A673 (cell line): ENCODE results near the gene RGS3. TPM values are rescaled to one million over a fixed set of nuclear protein-coding genes. Genes with fewer than 3 reads are reported as not detected.

ENCODE experiments used
- Bru-seq: library from RNA; stranded (reverse); fragments of 400-500 nt; gene quantifications from one replicate; lab custom pipeline; 2021; lab: Mats Ljungman, UMichigan
- BruChase-seq, 2 experiments: library from RNA; stranded (reverse); fragments of 400-500 nt; gene quantifications; one replicate each; lab custom pipeline; 2021; lab: Mats Ljungman, UMichigan
- BruUV-seq: library from RNA; stranded (reverse); fragments of 400-500 nt; replicated peaks from 2 replicates; lab custom pipeline; 2021; lab: Mats Ljungman, UMichigan
- CTCF ChIA-PET: fragments of 300-600 bp; sonication (Branson Sonifier 250); formaldehyde crosslinking; loops from one replicate; lab custom pipeline; 2022; ENCODE audit warnings: antibody characterized with exemption; lab: Charles Lee
- POLR2A ChIA-PET: fragments of 300-600 bp; sonication (Branson Sonifier 250); formaldehyde crosslinking; loops from one replicate; lab custom pipeline; 2022; ENCODE audit warnings: antibody characterized with exemption; ENCODE audit not compliant: low non-redundant PET; lab: Charles Lee
- DNase-seq: peaks from one replicate; pipeline ENCODE4 v3.0.0-alpha.2; 2015; ENCODE audit warnings: low spot score
- H3K27ac ChIP-seq: fragments of 200-600 bp; sonication (generic); 2 replicates; pipeline ENCODE4 v1.5.1; 2016; ENCODE audit warnings: mixed run types, low read depth, mild to moderate bottlenecking, mixed read lengths, antibody characterized with exemption, low read length; ENCODE audit not compliant: poor library complexity, severe bottlenecking
- H3K27me3 ChIP-seq: fragments of 200-600 bp; sonication (generic); replicated peaks from 2 replicates; pipeline ENCODE4 v1.6.1; 2017; ENCODE audit warnings: mixed run types, low read depth, mild to moderate bottlenecking, mixed read lengths, antibody characterized with exemption, low read length; ENCODE audit not compliant: insufficient read depth, poor library complexity
- H3K36me3 ChIP-seq: fragments of 200-600 bp; sonication (generic); 2 replicates; pipeline ENCODE4 v1.6.1; 2016; ENCODE audit warnings: mixed run types, mild to moderate bottlenecking, mixed read lengths, antibody characterized with exemption, low read length; ENCODE audit not compliant: insufficient read depth, poor library complexity, severe bottlenecking
- H3K4me1 ChIP-seq: fragments of 200-600 bp; sonication (generic); 2 replicates; pipeline ENCODE4 v1.6.1; 2017; ENCODE audit warnings: mixed run types, mild to moderate bottlenecking, mixed read lengths, antibody characterized with exemption, low read length; ENCODE audit not compliant: insufficient read depth, poor library complexity, severe bottlenecking
- H3K4me3 ChIP-seq: fragments of 200-600 bp; sonication (generic); 2 replicates; pipeline ENCODE4 v1.5.1; 2016; ENCODE audit warnings: low read depth, mixed run types, mild to moderate bottlenecking, mixed read lengths, low read length; ENCODE audit not compliant: poor library complexity, severe bottlenecking
- H3K9me3 ChIP-seq: fragments of 200-600 bp; sonication (generic); 2 replicates; pipeline ENCODE4 v1.6.1; 2016; ENCODE audit warnings: mixed run types, low read depth, mild to moderate bottlenecking, mixed read lengths, antibody characterized with exemption, low read length; ENCODE audit not compliant: poor library complexity, severe bottlenecking
- CTCF ChIP-seq: fragments of 300-800, 200-600 bp; sonication (generic); conservative IDR thresholded peaks from 2 replicates; pipeline ENCODE4 v1.5.1; 2017; ENCODE audit warnings: low read depth, mild to moderate bottlenecking, antibody characterized with exemption, low read length, moderate library complexity, mixed read lengths
- EZH2 ChIP-seq: fragments of 200-600 bp; sonication (generic); IDR thresholded peaks from 2 replicates; pipeline ENCODE4 v1.6.1; 2017; ENCODE audit warnings: borderline replicate concordance, low read depth, mild to moderate bottlenecking, mixed read lengths, antibody characterized with exemption, low read length; ENCODE audit not compliant: poor library complexity, severe bottlenecking
- intact Hi-C: fragments of 100-400 bp; cut with micrococcal nuclease; formaldehyde crosslinking; loops from one replicate; pipeline ENCODE4 v1.10.0; 2022; ENCODE audit not compliant: unreplicated experiment
- long read RNA-seq: library from polyadenylated mRNA; stranded (forward); transcript quantifications from one replicate; pipeline ENCODE4 v2.0.0, GENCODE V29; 2022
- total RNA-seq: library from RNA; stranded (reverse); gene quantifications from 2 replicates; pipeline ENCODE4 v1.2.3, GENCODE V29; 2021

RGS3 gene
- total RNA-seq, result 19.2 and 19.8 TPM in 2 replicates
- percentile 52 among the genes with signal in this experiment for Bru-seq, nascent RNA
- percentile 45 among the genes with signal in this experiment for BruChase-seq, experiment 1, labeled RNA remaining after a 2-hour chase
- BruChase-seq, experiment 2, labeled RNA remaining after a 6-hour chase, result percentile 44 among the genes with signal in this experiment
- long read RNA-seq, full-length matches to known transcripts, result 18 of 38 reads
- long read RNA-seq, partial matches to known transcripts, result 8 of 38 reads
- long read RNA-seq, other reads (novel, unspliced or antisense), result 12 of 38 reads

GRCh38 chr9:113463418-113464285, at the start of gene RGS3:
Gene RGS3 (plus strand): TSS chr9:113463727. CDS start chr9:113463803, 76 bp downstream.
- no TSS peak for BruUV-seq
- Histone ChIP-seq H3K36me3 (no peaks in the 10 kb centered on the region), H3K4me3 (peak within 1 kb of the TSS; percentile 58), H3K4me1 (no peaks in the 10 kb centered on the region), H3K27ac (peak within 1 kb of the TSS; percentile 54), H3K27me3 (no peaks in the 10 kb centered on the region), H3K9me3 (peaks cover 8% of the 10 kb centered on the region)
- ChIA-PET CTCF (interaction anchor here (0.6 to 0.7 kb wide), 2 partner anchors 14 to 215 kb away, joined by 3 to 6 read pairs; no protein-coding TSS in a partner anchor), POLR2A (no interaction called here)
- intact Hi-C loops, result loop anchor here (10.0 kb wide), 1 partner anchor 101 kb away; no protein-coding TSS in a partner anchor
- TF ChIP-seq EZH2 (no peak), CTCF (no peak)
- DNase-seq, result peak; percentile 60

- peaks cover 4% of the 10 kb centered on the region for H3K4me1 ChIP-seq
- H3K27me3 ChIP-seq, result no peaks in the 10 kb centered on the region
- CTCF ChIA-PET, result interaction anchor here (1.2 kb wide), 1 partner anchor 15 kb away, joined by 6 read pairs; the partner anchor contains the start of gene ALAD
- DNase-seq, result no peak
- no peaks in the 10 kb centered on the region for H3K36me3 ChIP-seq
- intact Hi-C loops, result no loop called here
- POLR2A ChIA-PET, result no interaction called here
- no TSS peak for BruUV-seq
- H3K4me3 ChIP-seq, result no peak overlapping the region
- no peak overlapping the region for H3K27ac ChIP-seq
- no peaks in the 10 kb centered on the region for H3K9me3 ChIP-seq
- no peak for TF ChIP-seq EZH2
- TF ChIP-seq CTCF, result no peak
Measured at GRCh38 chr9:113416149-113416721, 47.3 kb upstream of the RGS3 start.

- no peaks in the 10 kb centered on the region for H3K4me1 ChIP-seq
- no peak overlapping the region for H3K4me3 ChIP-seq
- BruUV-seq, result no TSS peak
- ChIA-PET CTCF (no interaction called here), POLR2A (no interaction called here)
- intact Hi-C loops, result no loop called here
- H3K9me3 ChIP-seq, result no peaks in the 10 kb centered on the region
- no peak overlapping the region for H3K27ac ChIP-seq
- H3K27me3 ChIP-seq, result no peaks in the 10 kb centered on the region
- no peak for DNase-seq
- no peak for TF ChIP-seq CTCF
- TF ChIP-seq EZH2, result no peak
- no peaks in the 10 kb centered on the region for H3K36me3 ChIP-seq
Measured at GRCh38 chr9:113417370-113417769, 46.2 kb upstream of the RGS3 start.
